Sciatic nerve (tissue), 2 donors: ENCODE results near the gene FBXO45. TPM values are rescaled to one million over a fixed set of nuclear protein-coding genes. Genes with fewer than 3 reads are reported as not detected.
"Not testable (repeated sequence)": the region's sequence is repeated elsewhere in the genome, so short reads cannot be mapped to it uniquely, and the experiment has no call there.

Experiments used
- ATAC-seq: fragments of 200-7000 bp; cut with Tn5 transposase; one replicate; pipeline ENCODE4 v1.9.1; 2020; ENCODE audit warnings: mild to moderate bottlenecking, moderate library complexity
- DNase-seq: peaks from one replicate; pipeline ENCODE4 v3.0.0-alpha.2; 2020; ENCODE audit warnings: low spot score
- intact Hi-C: fragments of 100-400 bp; cut with DNase I; formaldehyde crosslinking; loops from one replicate; pipeline ENCODE4 v1.14.2; 2022
- total RNA-seq: library from RNA; stranded (reverse); fragmentation: NEBNext Ultra II Directional; extraction: Animal tissue kit (Norgen Biotek cat#: 25700); gene quantifications from one replicate; pipeline ENCODE4 v1.2.1, GENCODE V29; 2021
- donor health status: DM: no; HTN: no; CAD: no.
- donor health status: DM: no; HTN: no; CAD: no.

FBXO45 gene, protein sequence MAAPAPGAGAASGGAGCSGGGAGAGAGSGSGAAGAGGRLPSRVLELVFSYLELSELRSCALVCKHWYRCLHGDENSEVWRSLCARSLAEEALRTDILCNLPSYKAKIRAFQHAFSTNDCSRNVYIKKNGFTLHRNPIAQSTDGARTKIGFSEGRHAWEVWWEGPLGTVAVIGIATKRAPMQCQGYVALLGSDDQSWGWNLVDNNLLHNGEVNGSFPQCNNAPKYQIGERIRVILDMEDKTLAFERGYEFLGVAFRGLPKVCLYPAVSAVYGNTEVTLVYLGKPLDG
- total RNA-seq: 8.7 TPM

DNA sequence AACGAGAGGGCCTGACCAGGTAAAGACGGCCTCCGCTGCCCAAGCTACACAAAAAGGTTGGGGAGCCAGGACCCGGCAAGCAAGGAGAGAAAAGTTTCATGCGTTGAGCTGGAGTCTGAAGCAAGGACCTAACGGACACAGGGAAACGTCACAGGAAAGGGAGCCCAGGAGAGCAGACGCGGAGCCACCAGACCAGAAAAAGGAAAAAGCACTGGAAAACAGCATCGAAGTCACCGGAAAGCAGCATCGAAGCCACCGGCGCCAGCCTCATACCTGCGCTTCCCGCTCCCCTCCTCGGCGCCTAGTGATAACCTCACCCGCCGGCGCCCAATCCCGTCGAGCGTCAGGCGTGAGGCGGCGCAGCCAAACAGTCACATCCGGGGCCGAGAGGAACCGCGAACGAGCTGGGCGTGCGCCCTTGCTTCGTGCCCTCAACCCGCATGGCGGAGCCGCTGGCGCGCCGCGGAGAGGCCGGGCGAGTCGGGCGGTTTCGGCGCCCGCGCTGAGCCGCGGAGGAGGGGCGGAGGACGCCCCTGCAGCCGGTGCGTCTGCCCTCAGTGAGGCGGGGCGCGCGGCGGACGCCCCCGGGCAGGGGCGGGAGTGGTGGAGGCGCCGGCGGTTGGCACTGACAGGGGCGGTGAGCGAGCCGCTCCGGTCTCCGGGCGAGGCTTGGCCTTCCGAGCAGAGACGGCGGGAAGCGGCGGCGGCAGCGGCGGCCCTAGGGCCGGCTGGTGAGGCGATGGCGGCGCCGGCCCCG is at the start of gene FBXO45, which contains the start of gene WDR53:
TSS of gene FBXO45 (plus strand) at position 415 of the 757 bp plus-strand sequence. CDS start at position 740, 325 bp downstream.
TSS of gene WDR53 (minus strand) at position 309 of the 757 bp plus-strand sequence. CDS start 7,079 bp downstream, outside the sequence.
- intact Hi-C loops: no loop called here
- DNase-seq (peak; percentile 95), ATAC-seq (peak; percentile 100)

DNA sequence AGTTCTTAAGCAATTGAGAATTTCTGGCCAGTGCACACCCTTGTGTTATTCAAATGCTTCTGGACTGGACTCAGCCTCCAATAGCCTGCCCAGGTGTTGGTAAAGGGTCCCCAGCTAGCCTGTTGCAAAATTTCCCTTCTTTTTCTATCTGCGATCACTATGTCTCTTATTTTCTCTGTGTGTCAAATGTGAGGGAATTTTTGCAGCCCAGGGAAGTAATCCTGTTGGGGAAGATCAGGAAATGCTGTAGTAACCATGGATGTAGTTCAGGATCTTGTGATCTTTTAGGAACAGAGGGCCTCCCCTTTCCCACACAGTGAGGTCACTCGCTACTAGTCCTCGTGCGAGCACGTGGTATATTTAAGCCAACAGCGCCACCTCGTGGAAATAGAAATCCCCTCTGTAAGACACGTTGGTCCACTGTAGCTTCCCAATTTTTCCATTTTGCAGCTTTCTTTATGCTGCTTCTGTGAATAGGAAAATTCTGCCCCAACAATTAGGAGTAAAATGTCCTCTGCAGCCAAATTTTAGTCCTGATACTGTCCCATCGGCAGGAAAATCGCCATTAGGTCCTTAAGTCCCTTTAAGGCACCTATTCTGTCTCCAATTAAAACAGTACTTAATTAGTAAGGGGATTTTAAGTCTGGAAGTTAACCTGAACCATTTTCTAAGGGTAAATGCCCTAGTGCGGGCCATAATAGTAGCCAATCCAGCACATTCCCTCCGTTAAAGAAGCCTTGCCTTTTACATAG is 49.3 kb upstream of the FBXO45 start:
- intact Hi-C loops: loop anchor here (5.0 kb wide), 1 partner anchor 1433 kb away; the partner anchor contains the start of gene RPL35A
- peak; percentile 72 for DNase-seq
- peak; percentile 62 for ATAC-seq

DNA sequence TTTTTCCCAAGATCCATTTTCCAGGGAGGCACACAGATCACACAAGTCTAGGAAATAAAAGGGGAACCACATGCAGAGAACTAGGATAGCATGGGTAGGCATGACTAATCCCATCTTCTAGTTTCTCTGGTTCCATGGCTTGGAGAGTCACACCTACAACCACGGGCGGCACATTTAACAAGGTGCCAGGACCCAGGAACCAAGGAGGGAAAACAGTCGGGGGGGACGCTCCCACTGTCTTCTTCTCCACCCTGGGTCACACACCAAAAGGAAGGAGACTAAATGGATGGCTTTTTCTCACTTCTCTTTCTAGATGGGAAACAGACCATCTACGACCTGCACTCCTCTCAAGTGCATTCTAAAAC is 48.8 kb upstream of the FBXO45 start:
- intact Hi-C loops: loop anchor here (5.0 kb wide), 1 partner anchor 1433 kb away; the partner anchor contains the start of gene RPL35A
- ATAC-seq (no peak), DNase-seq (no peak)

DNA sequence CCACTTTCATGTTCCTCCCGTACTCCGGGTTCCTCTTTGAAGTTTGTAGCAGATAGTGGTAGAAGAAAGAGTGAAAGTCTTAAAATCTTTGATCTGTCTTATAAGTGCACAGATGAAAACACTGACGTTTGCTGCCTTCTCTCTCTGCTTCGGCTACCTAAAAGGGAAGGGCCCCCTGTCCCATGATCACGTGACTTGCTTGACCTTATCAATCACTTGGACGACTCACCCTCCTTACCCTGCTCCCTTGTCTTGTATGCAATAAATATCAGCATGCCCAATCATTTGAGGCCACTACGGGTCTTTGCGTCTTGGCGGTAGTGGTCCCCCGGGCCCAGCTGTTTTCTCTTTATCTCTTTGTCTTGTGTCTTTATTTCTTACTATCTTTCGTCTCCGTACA is 47.2 kb upstream of the FBXO45 start:
- intact Hi-C loops, ATAC-seq, DNase-seq: not testable (repeated sequence)

DNA sequence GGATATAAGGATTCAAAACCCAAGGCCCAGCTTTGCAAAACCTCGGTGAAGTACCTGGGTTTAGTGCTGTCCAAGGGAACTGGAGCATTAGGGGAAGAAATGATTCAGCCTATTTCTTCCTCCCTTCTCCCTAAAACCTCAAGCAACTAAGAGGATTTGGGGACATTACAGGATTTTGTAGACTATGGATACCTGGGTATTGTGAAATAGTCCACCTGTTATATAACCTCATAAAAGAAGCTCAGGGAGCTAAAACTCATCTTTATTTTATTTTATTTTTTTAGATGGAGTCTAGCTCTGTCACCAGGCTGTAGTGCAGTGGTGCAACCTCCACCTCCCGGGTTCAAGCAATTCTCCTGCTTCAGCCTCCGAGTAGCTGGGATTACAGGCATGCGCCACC is 44.6 kb upstream of the FBXO45 start:
- ATAC-seq (no peak), DNase-seq (no peak)
- intact Hi-C loops: no loop called here

DNA sequence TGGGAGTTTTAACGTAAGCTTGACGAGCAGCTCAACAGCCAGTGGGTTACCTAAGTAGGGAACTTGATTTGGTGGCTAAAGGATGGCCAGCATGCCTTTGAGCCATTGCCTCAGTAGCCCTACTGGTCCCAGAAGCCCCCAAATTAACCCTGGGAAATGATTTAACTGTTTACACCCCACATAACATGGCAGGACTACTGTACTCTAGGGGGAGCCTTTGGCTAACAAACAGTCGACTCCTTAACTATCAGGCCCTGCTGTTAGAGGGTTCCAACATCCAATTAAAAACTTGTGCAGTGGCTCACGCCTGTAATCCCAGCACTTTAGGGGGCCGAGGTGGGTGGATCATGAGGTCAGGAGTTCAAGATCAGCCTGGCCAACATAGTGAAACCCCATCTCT is 43.9 kb upstream of the FBXO45 start:
- intact Hi-C loops: no loop called here
- ATAC-seq: no peak
- no peak for DNase-seq

DNA sequence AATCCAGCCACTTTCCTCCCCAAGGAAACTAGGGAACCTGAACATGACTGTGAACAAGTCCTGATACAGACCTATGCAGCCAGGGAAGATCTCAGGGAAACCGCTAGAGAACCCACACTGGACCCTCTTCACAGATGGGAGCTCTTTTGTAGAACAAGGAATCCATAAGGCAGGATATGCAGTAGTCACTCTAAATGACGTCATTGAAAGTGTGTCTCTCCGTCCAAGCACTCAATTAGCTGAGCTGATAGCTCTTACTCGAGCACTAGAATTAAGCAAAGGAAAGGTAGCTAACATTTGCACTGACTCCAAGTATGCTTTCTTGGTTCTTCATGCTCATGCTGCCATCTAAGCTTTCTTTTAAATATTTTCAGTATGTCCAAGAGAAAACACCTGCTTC is 43.3 kb upstream of the FBXO45 start:
- ATAC-seq: no peak
- DNase-seq: no peak
- intact Hi-C loops: no loop called here

DNA sequence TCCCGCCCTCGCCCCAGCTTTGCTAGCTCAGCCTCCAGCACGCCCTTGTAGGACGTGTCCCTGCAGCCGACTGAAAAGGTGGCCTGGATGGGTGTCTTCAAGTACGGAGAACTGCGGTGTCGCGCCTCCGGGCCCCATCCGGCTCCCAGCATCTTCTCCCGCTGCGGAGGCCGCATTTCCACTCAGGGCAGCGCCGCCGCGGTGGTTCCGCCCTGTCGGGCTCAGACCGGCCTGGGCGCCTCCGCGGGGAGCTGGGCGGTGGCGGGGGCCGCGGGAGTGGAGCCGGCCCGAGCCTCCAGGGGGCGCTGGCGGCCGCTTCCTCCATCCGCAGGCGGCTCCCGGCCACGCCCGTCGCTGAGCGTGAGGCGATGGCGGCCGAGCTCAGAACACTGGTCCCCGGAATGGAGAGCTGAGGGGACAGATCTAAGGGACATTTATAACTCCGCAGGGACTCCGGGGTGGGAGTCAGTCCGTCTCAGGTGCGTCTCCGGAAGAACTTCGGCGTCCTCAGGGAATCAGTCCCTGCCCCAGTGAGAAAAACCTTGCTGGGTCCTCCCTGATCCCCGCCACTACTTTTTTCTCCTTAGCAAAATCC is 39.7 kb upstream of the FBXO45 start:
- ATAC-seq (peak; percentile 93), DNase-seq (peak; percentile 75)
- intact Hi-C loops: no loop called here

DNA sequence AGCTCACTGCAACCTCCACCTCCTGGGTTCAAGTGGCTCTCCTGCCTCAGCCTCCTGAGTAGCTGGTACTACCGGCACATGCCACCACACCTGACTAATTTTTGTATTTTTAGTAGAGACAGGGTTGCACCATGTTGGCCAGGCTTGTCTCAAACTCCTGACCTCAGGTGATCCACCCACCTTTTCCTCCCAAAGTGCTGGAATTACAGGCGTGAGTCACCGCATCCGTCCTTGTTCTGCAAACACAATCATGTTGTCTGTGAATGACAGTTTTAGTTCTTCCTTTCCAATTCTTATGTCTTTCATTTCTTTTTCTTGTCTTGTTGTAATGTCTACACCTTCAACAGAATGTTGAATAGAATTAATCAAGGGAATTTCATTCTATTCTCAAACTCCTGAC is 37.0 kb upstream of the FBXO45 start:
- no peak for ATAC-seq

DNA sequence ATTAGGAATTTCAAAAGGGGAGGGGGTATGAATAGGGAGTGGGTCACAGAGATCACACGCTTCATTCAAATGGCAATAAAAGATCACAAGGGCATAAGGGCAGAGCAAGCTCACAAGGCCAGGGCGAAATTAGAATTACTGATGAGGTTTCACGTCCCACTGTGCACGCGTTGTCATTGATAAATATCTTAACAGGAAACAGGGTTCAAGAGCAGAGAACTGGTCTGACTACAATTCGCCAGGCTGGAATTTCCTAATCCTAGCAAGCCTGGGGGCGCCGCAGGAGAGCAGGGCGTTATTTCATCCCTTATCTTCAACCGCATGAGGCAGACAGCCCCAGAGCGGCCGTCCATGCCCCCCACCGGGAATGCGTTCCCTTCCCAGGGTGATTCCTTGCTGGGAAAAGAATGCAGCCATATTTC is 35.2 kb upstream of the FBXO45 start:
- intact Hi-C loops: no loop called here
- ATAC-seq (no peak), DNase-seq (no peak)

More for the DNA sequence above, 37.0 kb upstream of the FBXO45 start:
- no peak for DNase-seq
- intact Hi-C loops: no loop called here

DNA sequence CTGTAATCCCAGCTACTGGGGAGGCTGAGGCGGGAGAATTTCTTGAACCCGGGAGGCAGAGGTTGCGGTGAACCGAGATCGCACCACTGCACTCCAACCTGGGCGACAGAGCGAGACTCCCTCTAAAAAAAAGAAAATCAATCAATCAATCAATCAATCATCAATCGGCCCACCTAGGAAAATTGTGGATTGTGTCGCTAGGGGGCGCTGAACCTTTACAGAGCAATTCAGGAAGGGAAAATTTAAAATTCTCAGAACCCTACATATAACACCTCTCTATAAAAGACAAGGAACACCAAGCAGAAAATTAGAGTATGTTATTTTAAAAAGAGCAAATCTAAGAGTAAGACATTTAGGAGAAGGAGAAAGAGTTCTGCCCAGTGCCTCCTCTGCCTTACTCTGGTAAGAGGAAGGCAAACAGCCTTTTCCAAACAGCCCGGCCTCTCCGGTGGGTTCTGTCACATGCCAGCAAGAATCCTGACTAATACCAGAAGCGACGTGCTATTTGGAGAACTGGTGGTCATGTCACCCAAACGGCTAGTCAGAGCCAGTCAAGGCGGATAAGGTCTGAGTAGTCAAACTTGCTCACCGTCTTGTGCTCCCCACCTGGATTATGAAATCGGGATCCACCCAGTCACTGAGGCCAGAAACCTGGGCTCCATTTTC is 31.0 kb upstream of the FBXO45 start:
- intact Hi-C loops: no loop called here
- ATAC-seq: no peak
- DNase-seq: peak; percentile 62

DNA sequence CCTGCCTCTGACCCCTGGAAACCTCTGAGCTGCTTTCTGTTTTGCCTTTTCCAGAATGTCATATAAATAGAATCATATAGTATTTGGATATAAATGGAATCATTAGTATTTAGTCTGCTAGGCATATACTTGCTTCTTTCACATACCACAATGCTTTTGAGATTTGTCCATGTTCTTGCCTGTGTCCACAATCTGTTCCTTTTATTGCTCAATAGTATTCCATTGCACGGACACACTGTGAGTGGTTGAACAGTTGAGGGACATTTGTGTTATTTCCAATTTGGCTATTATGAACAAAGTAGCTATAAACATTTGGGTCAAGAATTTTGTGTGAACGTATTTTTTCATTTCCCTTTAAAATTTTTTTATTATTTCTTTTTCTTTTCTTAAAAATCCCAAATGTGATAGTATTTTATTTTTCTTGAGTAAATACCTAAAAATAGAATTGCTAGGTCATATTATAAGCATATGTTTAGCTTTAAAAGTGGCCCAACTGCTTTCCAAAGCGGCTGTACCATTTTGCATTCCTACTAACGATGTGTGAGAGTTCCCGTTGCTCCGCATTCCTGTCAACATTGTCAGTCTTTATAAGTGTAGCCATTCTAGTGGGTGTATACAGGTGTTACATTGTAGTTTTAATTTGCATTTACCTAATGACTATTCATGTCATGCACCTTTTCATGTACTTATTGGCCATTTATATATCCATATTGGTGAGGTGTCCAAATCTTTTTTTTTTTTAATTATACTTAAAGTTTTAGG is 26.6 kb upstream of the FBXO45 start:
- DNase-seq: no peak
- intact Hi-C loops: no loop called here
- no peak for ATAC-seq

DNA sequence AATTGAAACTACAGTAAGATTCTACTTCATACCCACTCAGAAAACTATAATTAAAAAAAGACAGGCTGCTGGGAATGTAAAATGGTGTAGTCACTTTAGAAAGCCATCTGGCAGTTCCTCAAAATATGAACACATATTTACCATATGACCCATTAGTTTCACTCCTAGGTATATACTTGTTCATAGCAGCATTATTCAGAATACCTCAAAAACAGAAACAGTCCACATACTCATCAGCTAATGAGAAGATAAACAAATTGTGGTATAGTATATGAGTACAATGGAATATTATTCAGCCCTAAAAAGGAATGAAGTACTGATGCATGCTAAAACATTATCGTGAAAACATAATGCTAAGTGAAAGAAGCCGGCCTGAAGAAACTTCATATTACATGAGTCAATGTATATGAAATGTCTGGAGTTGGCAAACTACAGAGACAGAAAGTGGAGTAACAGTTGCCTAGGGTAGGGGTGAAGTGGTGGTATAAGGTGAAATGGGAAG is 23.9 kb upstream of the FBXO45 start:
- ATAC-seq (no peak), DNase-seq (no peak)
- intact Hi-C loops: no loop called here

DNA sequence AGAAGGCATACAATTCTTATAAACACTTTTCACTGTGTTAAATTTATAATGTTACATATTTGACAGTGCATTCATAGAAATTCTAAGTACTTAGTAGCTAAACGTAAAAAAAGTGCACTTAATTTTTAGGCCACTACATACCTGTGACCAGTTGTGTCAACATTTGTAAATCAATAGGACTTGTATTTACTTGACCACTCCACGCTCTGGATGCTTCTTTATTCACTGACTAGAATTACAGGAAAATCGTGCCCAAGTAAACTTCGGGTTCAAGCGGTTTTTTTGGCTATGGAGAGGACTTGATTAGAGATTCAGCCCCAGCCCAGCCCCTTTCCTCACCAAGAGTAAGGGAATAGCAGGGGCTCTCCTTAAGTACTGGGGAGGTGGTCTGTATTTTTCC is 21.9 kb upstream of the FBXO45 start:
- no peak for ATAC-seq
- intact Hi-C loops: no loop called here

DNA sequence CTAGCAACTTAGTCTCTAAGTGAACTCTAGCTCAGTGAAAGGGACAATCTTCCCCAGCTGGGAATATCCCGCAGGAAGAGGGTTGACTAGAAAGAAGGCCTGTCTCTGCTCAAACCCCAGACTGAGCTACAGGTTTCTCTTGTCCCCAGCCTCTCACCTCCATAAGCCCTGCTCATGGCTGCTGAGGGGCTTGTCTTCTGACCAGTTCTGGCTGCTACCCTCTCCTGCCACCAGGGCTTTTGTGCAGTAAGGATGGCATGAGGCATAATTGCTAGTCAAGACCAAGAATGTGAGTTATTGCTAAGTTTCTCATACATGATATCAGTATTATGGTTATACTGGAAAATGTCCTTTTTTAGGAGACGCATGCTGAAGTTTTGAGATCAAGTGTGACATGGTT is 21.4 kb upstream of the FBXO45 start:
- DNase-seq (no peak), ATAC-seq (no peak)
- intact Hi-C loops: no loop called here

More for the DNA sequence above, 21.9 kb upstream of the FBXO45 start:
- no peak for DNase-seq

DNA sequence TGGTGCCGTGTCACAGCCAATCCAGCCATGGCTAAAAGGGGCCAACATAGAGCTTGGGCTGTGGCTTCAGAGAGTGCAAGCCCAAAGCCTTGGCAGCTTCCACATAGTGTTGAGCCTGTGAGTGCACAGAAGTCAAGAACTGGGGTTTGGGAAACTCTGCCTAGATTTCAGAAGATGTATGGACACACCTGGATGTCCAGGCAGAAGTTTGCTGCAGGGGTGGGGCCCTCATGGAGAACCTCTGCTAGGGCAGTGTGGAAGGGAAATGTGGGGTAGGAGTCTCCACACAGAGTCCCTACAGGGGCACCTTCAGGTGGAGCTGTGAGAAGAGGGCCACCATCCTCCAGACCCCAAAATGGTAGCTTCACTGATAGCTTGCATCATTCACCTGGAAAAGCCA is 19.1 kb upstream of the FBXO45 start:
- ATAC-seq, DNase-seq, intact Hi-C loops: not testable (repeated sequence)

DNA sequence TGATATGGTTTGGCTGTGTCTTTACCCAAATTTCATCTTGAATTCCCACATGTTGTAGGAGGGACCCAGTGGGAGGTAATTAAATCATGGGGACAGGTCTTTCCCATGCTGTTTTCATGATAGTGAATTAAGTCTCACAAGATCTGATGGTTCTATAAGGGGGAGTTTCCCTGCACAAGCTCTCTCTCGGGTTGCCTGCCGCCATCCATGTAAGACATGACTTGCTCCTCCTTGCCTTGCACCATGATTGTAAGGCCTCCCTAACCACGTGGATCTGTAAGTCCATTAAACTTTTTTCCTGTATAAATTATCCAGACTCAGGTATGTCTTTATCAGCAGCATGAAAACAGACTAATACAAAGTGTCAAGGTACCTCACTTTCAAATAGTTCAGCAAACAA is 18.3 kb upstream of the FBXO45 start:
- intact Hi-C loops, ATAC-seq: not testable (repeated sequence)

DNA sequence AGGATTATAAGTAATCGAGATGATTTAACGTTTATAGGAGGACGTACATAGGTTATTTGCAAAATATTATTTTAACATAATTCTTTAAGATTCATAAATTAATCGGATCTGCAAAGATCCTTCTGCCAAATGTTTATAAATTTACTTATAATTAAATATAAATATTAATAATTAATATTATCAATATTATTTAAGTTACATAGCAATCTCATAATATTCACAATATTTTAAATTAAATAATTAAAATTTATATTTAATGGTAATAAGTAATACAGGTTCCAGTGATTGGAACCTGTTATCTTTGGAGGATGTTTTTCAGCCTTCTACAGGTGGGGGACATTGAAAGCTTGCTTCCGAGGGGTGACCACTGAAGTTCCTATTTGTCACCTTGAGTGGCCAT is 16.2 kb upstream of the FBXO45 start:
- ATAC-seq (no peak), DNase-seq (no peak)
- intact Hi-C loops: no loop called here

More for the DNA sequence above, 18.3 kb upstream of the FBXO45 start:
- DNase-seq: not testable (repeated sequence)
